Raji (cell line): ENCODE measurements around the gene DSC3.

Source experiments
- POLR2A ChIP-seq: IDR thresholded peaks from 2 replicates; pipeline ENCODE4 v1.6.1; 2011; ENCODE audit warnings: low read depth, low read length, control low read depth; ENCODE audit not compliant: insufficient read depth

Gene DSC3

DNA sequence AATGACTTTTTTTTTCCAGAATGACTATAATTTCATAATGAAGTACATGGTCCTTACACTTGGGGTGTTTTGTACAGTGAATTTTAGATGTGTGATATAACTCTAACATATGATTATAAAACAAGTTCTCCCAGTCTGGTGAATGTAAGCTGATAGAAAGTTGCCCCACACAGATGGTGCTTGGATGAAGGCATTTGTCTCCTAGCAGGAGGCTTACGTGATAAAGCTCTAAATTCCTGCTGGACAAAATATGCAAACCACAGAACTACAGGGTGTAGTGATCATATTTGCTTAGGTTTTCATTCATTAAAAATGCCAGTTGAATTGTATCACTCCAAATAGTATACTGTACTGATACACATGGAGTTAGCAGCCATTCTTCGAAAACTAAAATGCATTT lies 85.5 kb downstream of the DSC3 start:
- no peak for TF ChIP-seq POLR2A

DNA sequence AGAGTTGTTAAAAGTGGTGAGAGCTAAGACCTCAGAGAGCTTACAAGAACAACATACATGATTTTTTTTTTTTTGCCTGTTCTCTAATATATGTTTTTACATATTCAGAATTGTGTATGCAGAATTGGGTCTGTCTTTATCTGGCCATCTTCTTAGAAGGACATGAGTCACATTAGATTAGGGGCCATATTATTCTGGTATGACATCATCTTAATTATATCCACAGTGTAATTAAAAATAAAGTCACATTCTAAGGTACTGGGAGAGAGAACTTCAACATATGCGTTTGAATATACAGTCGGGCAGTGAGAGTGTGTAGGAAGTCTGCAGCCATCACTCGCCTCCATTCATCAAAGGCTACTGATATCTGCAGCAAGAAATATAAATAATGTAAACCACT lies 88.3 kb downstream of the DSC3 start:
- TF ChIP-seq POLR2A: no peak

DNA sequence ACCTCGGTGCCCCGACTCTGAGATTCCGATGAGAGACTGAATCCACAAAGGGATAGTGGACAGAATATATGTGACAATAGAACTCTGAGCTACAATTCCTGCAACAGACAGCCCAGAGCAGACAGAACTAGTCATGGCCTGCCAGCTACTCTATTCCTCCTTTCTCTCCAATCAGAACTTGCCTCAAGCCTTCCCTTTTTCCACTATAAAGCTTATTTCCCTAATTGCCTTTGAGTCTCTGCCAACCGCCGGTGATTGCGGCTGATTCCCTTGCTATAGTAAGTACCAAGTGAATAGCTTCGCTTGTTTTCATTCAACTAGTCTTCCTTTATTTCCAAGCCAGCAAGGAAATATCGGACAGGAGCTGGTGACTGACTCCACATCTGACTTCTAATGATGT lies 96.8 kb downstream of the DSC3 start:
- TF ChIP-seq POLR2A: no peak

DNA sequence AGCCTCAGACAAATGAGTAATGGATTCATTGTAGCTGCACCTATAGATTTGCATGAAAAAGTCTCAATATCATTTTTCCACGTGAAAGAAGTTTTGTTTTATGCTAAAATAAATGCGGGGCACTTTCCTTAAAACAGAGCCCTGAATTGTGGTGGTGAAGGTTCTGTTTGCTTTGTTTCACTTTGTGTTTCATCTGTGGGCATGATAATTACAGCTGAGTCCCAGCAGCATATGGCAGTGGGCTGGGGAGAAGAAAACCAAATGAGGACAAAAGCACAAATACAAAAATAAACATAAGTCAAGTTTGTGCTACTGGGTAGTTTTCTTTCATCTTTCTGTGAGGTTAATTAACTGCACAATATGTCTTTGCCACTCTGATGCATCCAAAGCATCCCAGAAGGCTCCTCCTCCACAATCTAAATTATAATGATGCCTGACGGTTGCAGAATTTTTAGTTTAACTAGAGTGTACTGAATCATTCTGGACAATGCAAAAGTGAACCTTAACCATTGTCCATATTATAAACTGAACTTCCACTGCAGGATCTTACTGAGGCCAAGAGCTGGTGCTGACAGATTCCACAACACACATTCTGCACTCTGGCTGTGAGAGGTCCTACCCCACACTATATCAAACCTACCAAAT lies 97.6 kb downstream of the DSC3 start:
- TF ChIP-seq POLR2A: no peak

DNA sequence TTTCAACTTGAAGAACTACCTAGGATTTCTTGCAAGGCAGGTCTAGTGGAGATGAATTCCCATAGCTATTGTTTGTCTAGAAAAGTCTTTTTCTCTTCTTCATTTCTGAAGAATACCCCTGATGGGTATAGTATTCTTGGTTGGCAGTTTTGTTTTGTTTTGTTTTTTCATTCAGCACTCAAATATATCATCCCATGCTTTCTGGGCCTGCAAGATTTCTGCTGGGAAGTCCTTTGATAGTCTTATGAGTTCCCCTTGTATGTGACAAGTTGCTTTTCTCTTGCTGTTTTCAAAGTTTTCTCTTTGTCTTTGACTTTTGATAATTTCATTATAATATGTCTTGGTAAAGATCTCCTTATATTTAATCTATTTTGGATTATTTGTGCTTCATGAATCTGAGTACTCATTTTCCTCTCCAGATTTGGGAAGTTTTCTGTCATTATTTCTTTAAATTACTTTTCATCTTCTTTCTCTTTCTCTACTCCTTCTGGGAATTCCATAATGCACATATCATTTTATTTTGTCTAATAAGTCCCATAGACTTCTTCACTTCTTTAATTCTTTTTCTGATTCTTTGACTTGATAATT lies 101.5 kb downstream of the DSC3 start:
- TF ChIP-seq POLR2A: no peak
